ENCODE data around the gene RIMBP2.

DNA sequence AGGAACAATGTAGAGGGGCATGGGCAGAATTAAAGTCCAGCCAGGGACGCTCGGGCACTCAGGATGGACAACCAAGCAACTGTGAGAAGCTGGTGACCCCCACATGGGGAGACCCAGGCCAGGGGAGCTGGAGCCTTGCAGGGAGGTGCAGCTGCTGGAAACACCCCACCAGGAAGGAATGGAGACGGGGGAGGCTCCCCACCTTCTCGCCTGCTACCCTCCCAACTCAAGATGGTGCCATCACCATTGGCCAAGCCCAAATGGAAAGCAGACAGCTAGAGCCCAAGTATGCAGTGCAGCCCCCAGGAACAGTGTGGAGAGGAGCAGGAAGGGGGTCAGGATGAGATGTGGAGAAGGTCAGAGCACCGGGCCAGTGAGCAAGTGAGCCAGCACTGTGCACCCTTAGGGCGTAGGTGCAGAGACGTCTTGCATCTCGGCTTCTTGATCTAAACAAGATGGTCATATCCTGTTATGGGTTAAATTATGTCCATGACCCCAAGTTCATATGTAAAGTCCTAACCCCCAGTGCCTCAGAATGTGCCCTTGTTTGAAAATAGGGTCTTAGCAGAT, 159.5 kb downstream of the RIMBP2 start:
- TF ChIP-seq, protein P1, sequence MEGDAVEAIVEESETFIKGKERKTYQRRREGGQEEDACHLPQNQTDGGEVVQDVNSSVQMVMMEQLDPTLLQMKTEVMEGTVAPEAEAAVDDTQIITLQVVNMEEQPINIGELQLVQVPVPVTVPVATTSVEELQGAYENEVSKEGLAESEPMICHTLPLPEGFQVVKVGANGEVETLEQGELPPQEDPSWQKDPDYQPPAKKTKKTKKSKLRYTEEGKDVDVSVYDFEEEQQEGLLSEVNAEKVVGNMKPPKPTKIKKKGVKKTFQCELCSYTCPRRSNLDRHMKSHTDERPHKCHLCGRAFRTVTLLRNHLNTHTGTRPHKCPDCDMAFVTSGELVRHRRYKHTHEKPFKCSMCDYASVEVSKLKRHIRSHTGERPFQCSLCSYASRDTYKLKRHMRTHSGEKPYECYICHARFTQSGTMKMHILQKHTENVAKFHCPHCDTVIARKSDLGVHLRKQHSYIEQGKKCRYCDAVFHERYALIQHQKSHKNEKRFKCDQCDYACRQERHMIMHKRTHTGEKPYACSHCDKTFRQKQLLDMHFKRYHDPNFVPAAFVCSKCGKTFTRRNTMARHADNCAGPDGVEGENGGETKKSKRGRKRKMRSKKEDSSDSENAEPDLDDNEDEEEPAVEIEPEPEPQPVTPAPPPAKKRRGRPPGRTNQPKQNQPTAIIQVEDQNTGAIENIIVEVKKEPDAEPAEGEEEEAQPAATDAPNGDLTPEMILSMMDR (tag by site-specific recombination; IDR thresholded peaks at IDR 0.05) = no peak
- no peak for TF ChIP-seq ZNF792 (tag by site-specific recombination; IDR thresholded peaks at IDR 0.05)
- TF ChIP-seq, protein P2, sequence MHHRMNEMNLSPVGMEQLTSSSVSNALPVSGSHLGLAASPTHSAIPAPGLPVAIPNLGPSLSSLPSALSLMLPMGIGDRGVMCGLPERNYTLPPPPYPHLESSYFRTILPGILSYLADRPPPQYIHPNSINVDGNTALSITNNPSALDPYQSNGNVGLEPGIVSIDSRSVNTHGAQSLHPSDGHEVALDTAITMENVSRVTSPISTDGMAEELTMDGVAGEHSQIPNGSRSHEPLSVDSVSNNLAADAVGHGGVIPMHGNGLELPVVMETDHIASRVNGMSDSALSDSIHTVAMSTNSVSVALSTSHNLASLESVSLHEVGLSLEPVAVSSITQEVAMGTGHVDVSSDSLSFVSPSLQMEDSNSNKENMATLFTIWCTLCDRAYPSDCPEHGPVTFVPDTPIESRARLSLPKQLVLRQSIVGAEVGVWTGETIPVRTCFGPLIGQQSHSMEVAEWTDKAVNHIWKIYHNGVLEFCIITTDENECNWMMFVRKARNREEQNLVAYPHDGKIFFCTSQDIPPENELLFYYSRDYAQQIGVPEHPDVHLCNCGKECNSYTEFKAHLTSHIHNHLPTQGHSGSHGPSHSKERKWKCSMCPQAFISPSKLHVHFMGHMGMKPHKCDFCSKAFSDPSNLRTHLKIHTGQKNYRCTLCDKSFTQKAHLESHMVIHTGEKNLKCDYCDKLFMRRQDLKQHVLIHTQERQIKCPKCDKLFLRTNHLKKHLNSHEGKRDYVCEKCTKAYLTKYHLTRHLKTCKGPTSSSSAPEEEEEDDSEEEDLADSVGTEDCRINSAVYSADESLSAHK (tag by site-specific recombination; IDR thresholded peaks at IDR 0.05) = no peak

All from HEK293 (cell line).